OCI-LY1 (cell line): Measurements from ENCODE around the gene TECR.

Experiments used
- CTCF ChIP-seq: fragments of 200-600 bp; sonication (generic), shearing (Covaris generic); IDR thresholded peaks from 2 replicates; pipeline ENCODE4 v1.5.1; 2017; ENCODE audit warnings: mild to moderate bottlenecking, antibody characterized with exemption, low read length, moderate library complexity, mixed read lengths
- EZH2 ChIP-seq: fragments of 200-600 bp; sonication (generic), shearing (Covaris generic); IDR thresholded peaks from 2 replicates; pipeline ENCODE4 v1.8.0; 2017; ENCODE audit warnings: borderline replicate concordance, mixed run types, mild to moderate bottlenecking, antibody characterized with exemption, low read length, moderate library complexity, mixed read lengths

GRCh38 chr19:14575428-14575980 is 46.1 kb downstream of the TECR start:
- TF ChIP-seq CTCF, result no peak
- no peak for TF ChIP-seq EZH2
